NCI-H345 (cell line): ENCODE results near the gene F7.
"Not testable (repeated sequence)": the region's sequence is repeated elsewhere in the genome, so short reads cannot be mapped to it uniquely, and the experiment has no call there.

Experiments used
- DNase-seq: peaks from one replicate; lab custom pipeline; 2025; lab: John Stamatoyannopoulos, UW

The F7 gene

GRCh38 chr13:113072376-113072775 lies 33.2 kb upstream of the F7 start:
- no peak for DNase-seq

- DNase-seq: no peak
Observed at GRCh38 chr13:113073942-113074341, 31.6 kb upstream of the F7 start.

GRCh38 chr13:113074401-113074800 lies 31.2 kb upstream of the F7 start:
- DNase-seq: no peak

- DNase-seq: no peak
Observed at GRCh38 chr13:113074876-113075275, 30.7 kb upstream of the F7 start.

GRCh38 chr13:113075711-113076110 lies 29.9 kb upstream of the F7 start:
- no peak for DNase-seq

- no peak for DNase-seq
Observed at GRCh38 chr13:113076681-113077401, 28.8 kb upstream of the F7 start.

GRCh38 chr13:113077566-113077952 lies 28.0 kb upstream of the F7 start:
- no peak for DNase-seq

GRCh38 chr13:113077953-113078901 lies 27.4 kb upstream of the F7 start:
- DNase-seq: no peak

- no peak for DNase-seq
Observed at GRCh38 chr13:113078902-113079780, 26.4 kb upstream of the F7 start.

- DNase-seq: not testable (repeated sequence)
Observed at GRCh38 chr13:113079781-113080080, 25.9 kb upstream of the F7 start.

GRCh38 chr13:113080361-113080831 lies 25.2 kb upstream of the F7 start:
- no peak for DNase-seq

- DNase-seq: no peak
Observed at GRCh38 chr13:113080901-113081521, 24.6 kb upstream of the F7 start.

GRCh38 chr13:113082198-113083021 lies 23.2 kb upstream of the F7 start:
- no peak for DNase-seq

GRCh38 chr13:113083022-113083373 lies 22.6 kb upstream of the F7 start:
- no peak for DNase-seq

- peak; percentile 79 for DNase-seq
Observed at GRCh38 chr13:113083402-113084061, 22.1 kb upstream of the F7 start.

GRCh38 chr13:113084094-113084942 lies 21.3 kb upstream of the F7 start:
- DNase-seq: no peak

GRCh38 chr13:113084943-113085540 lies 20.5 kb upstream of the F7 start:
- no peak for DNase-seq

GRCh38 chr13:113086031-113086750 lies 19.4 kb upstream of the F7 start:
- DNase-seq: no peak
